GM18511 (cell line): Measurements from ENCODE around the gene PIK3CD.
"Not testable (repeated sequence)": the region's sequence is repeated elsewhere in the genome, so short reads cannot be mapped to it uniquely, and the experiment has no call there.

ENCODE experiments used
- ATAC-seq: cut with Tn5 transposase; IDR thresholded peaks from one replicate; pipeline ENCODE4 v1.9.1; 2021; ENCODE audit warnings: mild to moderate bottlenecking, moderate library complexity; ENCODE audit not compliant: unreplicated experiment

Gene PIK3CD

DNA sequence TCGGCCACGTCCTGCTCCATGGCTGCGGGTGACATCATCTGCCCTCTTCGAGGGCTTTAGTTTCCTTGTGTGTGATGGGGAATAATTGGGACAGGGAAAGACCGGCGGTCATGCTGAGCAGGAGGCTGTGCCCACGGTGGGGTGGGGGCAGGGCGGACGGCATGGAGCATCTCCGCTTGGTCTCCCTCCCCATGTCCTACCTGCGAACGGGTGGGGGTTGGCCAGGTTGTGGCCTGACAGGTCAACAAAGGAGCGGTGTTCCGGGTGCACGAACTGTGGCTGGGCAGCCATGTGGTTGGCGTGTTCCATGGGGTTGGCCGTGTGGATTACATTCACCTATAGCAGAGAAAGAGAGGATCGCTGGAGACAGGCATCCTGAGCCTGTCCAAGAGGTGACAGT is 80.0 kb downstream of the PIK3CD start:
- ATAC-seq: no peak

DNA sequence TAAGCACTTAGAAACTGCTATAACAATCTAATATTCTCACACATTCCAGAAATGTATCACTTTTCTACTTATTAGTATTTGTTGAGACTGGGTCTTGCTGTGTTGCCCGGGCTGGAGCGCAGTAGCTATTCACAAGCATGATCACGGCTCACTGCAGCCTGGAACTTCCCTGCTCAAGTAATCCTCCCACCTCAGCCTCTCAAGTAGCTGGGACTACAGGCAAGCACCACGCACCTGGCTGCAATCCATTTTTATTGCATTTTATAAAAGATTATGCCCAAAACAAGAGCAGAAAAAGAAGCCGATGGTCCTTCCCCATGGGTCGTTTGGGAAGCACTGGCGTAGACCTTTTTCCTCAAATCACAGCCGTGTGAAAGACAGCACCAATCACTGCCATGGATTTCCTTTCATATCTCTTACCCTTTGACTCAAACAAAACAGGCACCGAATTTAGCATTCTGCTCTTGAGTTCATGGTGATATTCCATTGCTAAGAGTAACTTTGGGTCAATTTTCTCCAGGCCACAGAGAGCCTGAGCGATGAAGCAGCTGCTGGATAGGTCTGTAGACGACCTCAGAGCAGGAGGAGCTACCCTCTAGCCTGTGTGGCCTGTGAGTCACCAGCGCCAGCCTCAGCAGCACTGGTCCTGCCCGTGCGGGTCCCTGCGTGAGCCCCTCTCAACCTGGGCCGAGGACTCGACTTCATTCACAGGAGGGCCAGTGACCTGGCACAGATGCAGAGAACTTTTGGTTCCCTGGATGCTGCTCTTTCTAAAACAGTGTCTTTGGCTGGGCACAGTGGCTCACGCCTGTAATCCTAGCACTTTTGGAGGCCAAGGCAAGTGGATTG is 80.8 kb downstream of the PIK3CD start:
- ATAC-seq: no peak

DNA sequence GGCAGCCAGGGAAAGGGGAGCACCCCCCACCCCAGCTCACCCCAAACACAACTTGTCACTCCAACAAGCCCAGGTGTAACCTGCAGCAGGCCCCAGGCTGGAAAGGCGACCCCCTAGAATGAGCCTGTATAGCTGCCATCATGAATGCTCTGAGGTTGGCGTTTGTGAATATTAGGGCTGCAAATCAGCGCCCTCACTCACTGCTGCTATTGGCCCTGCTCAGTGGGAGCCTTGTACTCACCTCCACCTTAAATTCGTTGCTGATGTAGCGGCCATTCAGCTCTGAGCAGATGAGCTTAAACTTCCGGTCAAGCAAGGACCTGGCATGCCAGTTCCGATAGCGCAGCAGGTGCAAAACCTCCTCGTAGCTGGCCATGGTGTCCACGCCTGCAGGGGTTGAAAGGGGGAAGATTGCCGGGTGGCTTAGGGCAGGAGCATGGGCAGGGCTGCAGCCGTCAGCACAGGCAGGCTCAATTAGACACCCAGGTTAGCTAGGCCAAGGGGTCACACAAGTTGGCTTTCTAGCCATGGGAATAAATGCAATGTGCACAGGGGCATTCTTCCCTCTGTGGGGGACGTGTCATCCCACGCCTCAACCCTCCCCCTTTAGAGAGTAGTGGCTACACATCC is 81.7 kb downstream of the PIK3CD start:
- no peak for ATAC-seq

DNA sequence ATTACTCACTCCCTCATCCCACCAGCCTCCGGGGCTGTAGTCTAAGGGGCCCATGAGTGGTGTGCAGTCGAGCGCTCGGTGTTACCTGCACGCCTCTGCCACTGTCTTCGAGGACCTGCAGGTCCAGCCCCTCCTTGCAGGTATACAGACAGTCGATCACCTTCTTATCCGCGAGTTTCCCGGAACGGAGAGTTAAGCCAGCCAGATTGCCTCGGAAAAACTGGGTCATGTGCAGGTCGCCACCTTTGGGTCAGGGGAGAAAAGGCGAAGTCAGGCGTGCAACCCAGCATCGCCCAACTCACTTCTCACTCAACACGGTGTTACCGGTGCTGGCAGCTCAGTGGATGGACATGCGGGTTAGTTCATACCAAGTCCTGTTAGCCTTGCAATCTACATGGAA is 84.3 kb downstream of the PIK3CD start:
- no peak for ATAC-seq

DNA sequence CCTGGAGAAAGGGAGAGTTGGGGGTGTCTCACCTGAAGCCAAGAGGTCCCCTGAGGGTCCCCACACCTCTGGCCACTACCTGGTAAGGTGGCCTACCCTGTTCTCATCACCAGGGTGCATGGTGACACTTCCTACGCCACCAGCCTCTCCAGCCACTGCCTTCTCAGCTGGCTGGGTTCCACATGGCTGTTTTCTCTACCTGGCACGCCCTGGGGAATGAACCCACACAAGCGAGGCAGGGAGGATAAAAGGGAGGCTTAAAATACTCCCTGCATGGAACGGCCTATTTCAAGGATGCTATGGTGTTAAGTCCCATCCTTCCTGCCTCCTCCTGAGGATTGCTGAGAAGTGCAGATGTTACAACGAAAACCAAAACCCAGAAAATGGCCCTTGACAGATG is 84.7 kb downstream of the PIK3CD start:
- no peak for ATAC-seq

DNA sequence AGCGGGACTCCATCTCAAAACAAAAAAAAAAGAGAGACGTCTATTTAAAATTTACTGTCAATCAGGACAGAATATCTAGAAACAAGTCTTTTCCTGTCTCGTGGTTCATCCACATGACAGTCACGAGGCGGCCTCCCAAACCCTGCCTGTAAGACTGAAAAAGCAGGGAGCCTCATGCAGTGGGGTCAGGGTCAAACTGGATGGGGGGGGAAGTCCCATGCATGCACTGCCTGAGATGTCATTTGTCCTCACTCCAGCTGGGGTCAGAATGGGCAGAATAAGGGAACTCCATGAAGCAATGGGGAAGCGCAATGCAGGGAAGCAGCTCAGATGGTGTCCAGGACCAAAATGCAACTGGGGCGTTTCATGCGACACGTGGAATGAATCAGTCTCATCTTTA is 85.5 kb downstream of the PIK3CD start:
- no peak for ATAC-seq

DNA sequence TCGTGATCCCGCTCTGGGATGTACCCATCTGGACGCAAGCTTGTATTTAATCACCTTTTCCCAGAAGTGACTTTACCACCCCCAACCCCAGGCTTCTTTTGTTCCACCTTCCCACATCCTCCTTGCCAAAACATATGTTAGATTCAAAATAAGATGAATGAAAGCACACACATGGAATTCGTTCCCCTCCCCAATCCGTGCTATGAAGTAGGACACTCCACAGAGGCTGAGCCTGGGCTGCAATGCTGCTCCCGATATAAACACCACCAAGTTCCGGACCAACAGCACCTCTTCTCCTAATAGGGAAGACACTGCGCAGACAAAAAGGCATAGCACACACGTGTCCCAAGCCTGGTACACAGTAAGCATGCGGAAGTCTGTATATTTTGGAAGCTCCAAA is 86.1 kb downstream of the PIK3CD start:
- no peak for ATAC-seq

DNA sequence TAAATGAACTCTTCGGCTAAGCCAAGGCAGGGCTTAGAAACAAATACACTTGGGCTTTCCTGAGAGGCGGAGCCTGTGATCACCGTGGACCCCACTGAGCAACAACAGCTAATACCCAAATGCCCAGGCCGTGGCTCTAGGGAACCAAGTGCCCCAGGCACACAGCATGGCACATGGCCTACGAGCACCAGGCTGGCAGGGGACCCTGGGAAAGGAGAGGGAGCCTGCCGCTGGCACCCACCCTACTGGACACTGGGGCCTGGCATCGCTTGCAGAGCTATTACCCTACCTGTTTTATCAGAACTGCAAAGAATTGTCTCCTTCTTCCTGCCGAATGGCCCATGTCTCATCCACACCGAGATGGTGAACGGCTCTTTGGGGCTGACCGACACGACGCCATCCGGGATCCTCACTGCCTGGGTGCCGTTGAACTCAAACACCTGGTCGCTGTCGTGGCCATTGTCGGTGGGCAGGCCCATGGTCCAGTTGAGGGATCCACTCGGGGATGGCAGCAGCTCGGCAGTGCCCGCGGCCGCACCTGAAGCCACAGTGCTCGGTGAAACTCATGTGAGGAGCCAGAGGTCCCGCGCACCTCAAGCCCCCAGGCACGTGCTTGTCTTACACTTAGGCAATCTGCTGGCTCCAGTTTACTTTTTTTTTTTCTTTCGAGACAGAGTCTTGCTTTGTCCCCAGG is 92.7 kb downstream of the PIK3CD start:
- ATAC-seq: no peak

DNA sequence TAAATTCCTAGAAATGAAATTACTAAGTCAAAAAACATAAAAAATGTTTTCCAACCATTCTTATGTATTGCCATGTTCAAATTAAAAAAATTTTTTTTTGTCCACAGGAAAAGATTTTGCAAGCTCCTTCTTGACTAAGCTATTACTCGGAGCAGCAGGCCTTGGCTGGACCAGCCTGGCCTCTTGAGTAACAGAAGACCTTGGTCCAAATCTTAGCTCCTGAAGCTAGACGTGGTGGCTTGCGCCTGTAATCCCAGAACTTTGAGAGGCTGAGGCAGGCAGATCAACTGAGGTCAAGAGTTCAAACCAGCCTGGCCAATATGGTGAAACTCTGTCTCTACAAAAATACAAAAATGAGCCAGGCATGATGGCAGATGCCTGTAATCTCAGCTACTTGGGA is 94.7 kb downstream of the PIK3CD start:
- no peak for ATAC-seq

DNA sequence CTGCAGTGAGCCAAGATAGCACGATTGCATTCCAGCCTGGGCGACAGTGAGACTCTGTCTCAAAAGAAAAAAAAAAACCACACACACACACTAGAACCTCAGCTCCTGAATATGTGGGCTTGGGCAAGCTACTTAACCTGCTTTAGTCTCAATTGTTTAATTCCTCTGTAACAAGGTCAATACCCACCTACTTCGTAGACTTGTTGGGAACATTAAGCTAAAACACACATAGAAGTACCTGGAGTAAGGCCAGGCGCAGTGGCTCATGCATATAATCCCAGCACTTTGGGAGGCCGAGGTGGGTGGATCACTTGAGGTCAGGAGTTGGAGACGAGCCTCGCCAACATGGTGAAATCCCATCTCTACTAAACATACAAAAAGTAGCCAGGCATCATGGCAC is 95.1 kb downstream of the PIK3CD start:
- ATAC-seq: no peak

DNA sequence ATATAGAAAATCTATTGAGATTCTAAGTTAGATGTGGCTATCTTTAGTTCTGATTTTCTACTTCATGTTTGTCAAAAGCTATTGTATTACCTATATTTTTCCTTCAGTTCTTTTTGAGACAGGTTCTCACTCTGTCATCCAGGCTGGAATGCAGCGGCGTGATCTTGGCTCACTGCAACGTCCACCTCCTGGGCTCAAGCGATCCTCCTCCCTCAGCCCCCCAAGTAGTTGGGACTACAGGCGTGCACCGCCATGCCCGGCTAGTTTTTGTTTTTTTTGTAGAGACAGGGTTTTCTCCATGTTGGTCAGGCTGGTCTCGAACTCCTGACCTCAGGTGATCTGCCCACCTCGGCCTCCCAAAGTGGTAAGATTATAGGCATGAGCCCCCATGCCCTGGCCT is 96.9 kb downstream of the PIK3CD start:
- not testable (repeated sequence) for ATAC-seq

DNA sequence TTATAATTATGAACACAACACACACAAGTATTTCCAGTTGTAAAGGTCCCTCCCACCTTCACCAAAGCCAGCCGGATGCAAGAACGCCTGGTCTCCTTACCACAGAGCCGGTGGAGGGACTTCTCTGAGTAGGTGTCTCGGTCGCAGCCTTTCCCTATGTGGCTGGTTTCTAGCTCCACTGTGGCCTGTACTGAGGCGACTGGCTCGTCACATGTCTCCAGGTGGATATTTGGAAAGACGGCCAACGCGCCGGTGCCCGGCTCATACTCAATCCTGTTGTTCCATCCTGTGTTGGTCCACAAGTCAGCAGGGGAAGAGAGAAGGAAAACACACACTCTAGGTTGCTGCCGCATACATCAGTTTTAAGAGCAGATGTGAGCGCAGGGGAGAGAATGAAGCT is 97.8 kb downstream of the PIK3CD start:
- ATAC-seq: no peak

DNA sequence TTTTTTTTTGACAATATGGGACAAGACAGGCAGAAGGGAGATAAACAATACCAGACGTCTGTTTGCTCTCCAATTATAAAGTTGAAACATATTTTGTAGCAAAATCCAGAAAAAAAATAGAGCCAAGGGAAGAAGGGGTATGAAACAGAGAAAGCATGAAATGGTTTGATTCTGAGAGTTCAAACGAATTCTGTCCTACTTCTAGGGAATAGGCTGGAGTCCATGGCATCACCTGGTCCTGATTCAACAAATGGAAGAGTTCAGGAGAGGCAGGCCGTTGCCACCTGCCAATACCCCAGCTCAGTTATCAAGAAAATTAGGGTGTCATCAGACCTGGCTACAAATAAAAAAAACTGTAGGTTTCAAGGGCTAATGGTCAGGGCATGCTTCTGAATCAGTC is 100.4 kb downstream of the PIK3CD start:
- no peak for ATAC-seq

DNA sequence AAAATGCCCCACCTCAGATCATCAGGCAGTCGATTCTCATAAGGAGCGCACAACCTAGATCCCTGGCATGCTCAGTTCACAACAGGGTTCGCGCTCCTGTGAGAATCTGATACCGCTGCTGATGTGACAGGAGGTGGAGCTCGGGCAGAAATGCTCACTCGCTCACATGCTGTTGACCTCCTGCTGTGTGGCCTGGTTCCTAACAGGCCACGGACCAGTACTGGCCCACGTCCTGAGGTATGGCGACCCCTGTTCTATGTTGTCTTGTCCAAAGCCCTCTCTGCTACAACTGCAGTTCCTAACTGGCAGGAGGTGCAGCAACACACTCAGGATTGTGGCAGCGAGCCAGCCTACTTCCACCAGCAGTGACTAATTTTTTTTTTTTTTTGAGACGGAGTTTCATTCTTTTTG is 101.6 kb downstream of the PIK3CD start:
- no peak for ATAC-seq

DNA sequence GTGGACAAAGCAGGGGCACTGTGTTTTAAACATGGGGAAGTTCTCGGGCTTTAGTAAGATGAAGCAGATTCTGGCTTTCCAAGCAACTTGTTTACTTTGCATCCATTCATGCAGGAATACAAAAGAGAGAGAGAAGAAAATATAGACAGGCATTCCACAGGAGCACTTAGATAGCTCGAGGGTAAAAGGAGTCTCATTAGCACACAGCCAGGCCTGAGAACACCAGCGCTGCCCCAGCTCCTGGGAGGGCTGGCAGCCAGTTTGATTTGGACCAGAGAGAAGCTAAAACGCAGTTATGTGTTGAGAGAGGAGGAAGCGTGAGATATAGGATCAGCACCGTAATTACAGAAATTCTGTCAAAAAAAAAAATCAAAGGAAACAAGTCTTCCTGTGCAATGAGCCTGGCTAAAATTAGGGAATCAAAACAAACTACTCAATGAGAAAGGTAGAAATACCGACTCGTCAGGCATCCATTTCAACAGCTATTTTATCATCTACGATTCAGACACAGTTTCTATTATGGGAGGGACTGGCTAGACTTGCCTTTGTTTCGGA is 104.0 kb downstream of the PIK3CD start:
- no peak for ATAC-seq

DNA sequence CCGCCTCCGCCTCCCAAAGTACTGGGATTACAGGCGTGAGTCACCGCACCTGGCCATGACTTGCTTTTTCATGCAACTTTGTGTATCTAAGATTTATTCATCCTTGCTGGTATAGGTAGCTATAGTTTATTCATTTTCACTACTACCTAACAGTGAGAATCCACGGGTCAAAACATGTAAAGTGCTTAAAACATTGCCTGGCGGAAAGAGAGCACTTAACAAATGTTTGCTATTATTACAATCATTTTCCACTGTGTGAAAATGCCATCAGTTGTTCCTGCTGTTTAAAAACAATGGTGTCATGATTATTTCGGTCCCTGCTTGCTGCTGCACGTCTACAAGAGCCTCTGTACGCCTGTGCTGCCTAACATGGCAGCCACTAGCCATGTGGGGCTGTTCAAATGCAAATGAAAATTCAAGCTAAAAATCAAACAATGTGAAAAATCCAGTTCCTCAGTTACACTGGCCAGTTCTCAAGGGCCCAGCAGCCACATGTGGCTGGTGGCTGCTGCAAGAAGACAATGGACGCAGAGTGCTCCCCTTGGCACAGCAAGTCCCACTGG is 107.1 kb downstream of the PIK3CD start:
- ATAC-seq: no peak

DNA sequence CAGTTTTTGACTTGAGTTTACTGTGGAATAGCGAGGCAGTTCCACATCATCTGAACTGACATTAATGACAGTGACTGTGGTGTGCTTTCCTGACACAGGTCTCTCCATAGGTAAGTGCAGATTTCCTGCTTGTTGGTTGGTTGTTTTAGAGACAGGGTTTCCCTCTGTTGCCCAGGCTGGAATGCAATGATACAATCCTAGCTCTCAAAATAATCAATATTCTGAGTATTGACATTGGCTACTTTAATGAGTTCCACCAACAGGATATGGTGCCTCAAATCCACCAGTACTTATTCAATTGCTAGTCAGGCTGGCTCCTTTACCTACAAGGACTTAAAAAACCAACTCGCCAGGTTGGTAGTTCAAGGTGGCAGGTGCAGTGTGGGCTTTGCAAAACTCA is 108.4 kb downstream of the PIK3CD start:
- no peak for ATAC-seq

DNA sequence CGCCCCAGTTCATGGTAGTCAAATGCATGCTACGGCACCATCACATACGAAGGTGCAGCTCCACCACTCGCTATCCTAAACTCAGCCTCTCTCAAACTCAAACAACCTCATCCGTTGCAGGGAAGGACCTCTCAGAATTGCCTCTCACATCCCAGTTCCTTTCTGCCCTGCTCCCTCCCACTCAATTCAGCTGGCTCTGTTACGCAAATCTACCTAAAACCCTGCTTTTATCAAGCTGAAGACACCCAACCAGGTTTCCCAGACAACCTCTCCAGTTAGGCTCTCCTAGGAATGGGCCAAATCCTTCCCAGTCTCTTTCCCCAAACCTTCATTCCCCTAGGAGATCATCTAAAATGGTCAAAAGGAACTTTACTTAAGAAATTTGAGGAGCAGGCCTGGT is 109.3 kb downstream of the PIK3CD start:
- ATAC-seq: no peak

DNA sequence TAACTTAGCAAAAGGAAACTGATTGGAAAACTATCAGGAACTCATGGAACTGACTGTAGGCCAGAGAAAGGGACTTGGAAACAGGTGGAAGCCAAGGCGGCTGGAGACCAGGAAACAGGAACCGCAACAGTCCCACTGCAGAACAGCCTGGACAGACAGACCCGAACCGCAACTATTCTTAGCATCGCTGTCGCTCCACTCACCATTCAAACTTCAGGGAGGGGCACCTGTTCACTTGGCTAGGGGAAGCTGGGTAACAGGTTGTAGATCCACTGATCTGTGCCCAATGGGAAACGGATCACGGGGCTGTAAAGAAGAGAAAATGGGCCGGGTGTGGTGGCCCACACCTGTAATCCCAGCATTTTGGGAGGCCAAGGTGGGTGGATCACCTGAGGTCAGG is 110.3 kb downstream of the PIK3CD start:
- no peak for ATAC-seq

DNA sequence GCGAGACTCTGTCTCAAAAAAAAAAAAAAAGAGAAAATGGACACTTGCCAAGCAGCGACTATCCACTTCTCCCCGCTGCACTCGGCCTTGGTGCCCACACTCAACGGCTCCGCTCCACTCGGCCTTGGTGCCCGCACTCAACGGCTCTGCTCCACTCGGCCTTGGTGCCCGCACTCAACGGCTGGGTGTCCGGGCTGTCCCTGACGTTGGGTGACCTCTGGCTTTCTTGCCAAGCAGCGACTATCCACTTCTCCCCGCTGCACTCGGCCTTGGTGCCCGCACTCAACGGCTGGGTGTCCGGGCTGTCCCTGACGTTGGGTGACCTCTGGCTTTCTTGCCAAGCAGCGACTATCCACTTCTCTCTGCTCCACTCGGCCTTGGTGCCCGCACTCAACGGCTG is 110.9 kb downstream of the PIK3CD start:
- not testable (repeated sequence) for ATAC-seq

DNA sequence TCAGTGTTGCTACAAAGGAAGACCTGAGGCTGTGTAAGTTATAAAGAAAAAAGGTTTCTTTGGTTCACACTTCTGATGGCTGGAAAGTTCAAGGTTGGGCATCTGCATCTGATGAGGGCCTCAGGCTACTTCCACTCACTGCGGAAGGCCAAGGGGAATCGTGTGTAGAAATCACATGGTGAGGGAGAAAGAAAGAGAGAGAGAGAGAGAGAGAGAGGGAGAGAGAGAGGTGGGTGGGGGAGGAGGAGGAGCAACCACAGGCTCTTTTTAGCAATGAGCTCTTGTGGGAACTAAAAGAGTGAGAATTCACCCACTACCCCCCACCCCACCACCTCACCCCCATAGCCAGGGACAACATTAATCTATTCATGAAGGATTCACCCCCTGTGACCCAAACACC is 112.4 kb downstream of the PIK3CD start:
- ATAC-seq: no peak
